IPS DF 19.7 (cell line): ENCODE measurements around the gene CSTF3.
"Not testable (repeated sequence)": the region's sequence is repeated elsewhere in the genome, so short reads cannot be mapped to it uniquely, and the experiment has no call there.

Experiments
- DNase-seq: peaks from one replicate; pipeline ENCODE4 v3.0.0-alpha.2; 2013; ENCODE audit warnings: low read depth, low spot score

The CSTF3 gene

GRCh38 chr11:33086017-33086416 lies 75.3 kb downstream of the CSTF3 start:
- no peak for DNase-seq

- DNase-seq = no peak
Measured at GRCh38 chr11:33083918-33084317, 77.4 kb downstream of the CSTF3 start.

- no peak for DNase-seq
Measured at GRCh38 chr11:33072465-33072864, 88.8 kb downstream of the CSTF3 start.

GRCh38 chr11:33068611-33069340 lies 92.5 kb downstream of the CSTF3 start:
- no peak for DNase-seq

- no peak for DNase-seq
Measured at GRCh38 chr11:33067294-33067693, 94.0 kb downstream of the CSTF3 start.

GRCh38 chr11:33065445-33066178 lies 95.7 kb downstream of the CSTF3 start:
- peak; percentile 75 for DNase-seq

GRCh38 chr11:33064866-33065265 lies 96.4 kb downstream of the CSTF3 start:
- no peak for DNase-seq

GRCh38 chr11:33064033-33064825 lies 97.1 kb downstream of the CSTF3 start:
- DNase-seq = no peak

GRCh38 chr11:33063326-33063881 lies 97.9 kb downstream of the CSTF3 start:
- no peak for DNase-seq

- DNase-seq = no peak
Measured at GRCh38 chr11:33062137-33062536, 99.1 kb downstream of the CSTF3 start.

GRCh38 chr11:33060271-33060670 lies 101.0 kb downstream of the CSTF3 start:
- no peak for DNase-seq

GRCh38 chr11:33059331-33060007 lies 101.8 kb downstream of the CSTF3 start:
- no peak for DNase-seq

GRCh38 chr11:33057284-33057683 lies 104.0 kb downstream of the CSTF3 start:
- no peak for DNase-seq

GRCh38 chr11:33055375-33055774 lies 105.9 kb downstream of the CSTF3 start:
- DNase-seq = no peak

- no peak for DNase-seq
Measured at GRCh38 chr11:33052231-33052630, 109.0 kb downstream of the CSTF3 start.

- DNase-seq = not testable (repeated sequence)
Measured at GRCh38 chr11:33049565-33050408, 111.5 kb downstream of the CSTF3 start.

- not testable (repeated sequence) for DNase-seq
Measured at GRCh38 chr11:33048701-33049100, 112.6 kb downstream of the CSTF3 start.

GRCh38 chr11:33045551-33046255 lies 115.6 kb downstream of the CSTF3 start:
- no peak for DNase-seq

- DNase-seq = no peak
Measured at GRCh38 chr11:33044285-33044756, 117.0 kb downstream of the CSTF3 start.
